Neural cell (in vitro differentiated cells): Measurements from ENCODE around the gene NXNL2. TPM values are rescaled to one million over a fixed set of nuclear protein-coding genes. Genes with fewer than 3 reads are reported as not detected.

Source experiments
- H2AFZ ChIP-seq: fragments of 200-600, 300-800 bp; sonication (generic), shearing (Covaris generic); 2 replicates; pipeline ENCODE4 v1.6.0; 2014; ENCODE audit warnings: low read depth, mild to moderate bottlenecking, antibody characterized with exemption, low read length, moderate library complexity
- H3F3A ChIP-seq: fragments of 200-600 bp; shearing (Covaris generic); 2 replicates; pipeline ENCODE4 v1.6.1; 2016; ENCODE audit warnings: mild to moderate bottlenecking, moderate library complexity, mixed read lengths, antibody characterized with exemption, low read length; ENCODE audit not compliant: insufficient read depth, poor library complexity, severe bottlenecking
- H3K27ac ChIP-seq: fragments of 200-600, 300-800 bp; sonication (generic), shearing (Covaris generic); 2 replicates; pipeline ENCODE4 v1.5.1; 2014; ENCODE audit warnings: mild to moderate bottlenecking, low read length, moderate library complexity
- H3K27me3 ChIP-seq: fragments of 300-800, 200-600 bp; sonication (generic), shearing (Covaris generic); 2 replicates; pipeline ENCODE4 v1.6.0; 2014; ENCODE audit warnings: mild to moderate bottlenecking, low read depth, low read length, moderate library complexity; ENCODE audit not compliant: insufficient read depth
- H3K36me3 ChIP-seq: fragments of 300-800, 200-600 bp; sonication (generic), shearing (Covaris generic); 2 replicates; pipeline ENCODE4 v1.5.1; 2014; ENCODE audit warnings: mild to moderate bottlenecking, antibody characterized with exemption, low read length, moderate library complexity; ENCODE audit not compliant: insufficient read depth
- H3K4me2 ChIP-seq: fragments of 300-800, 200-600 bp; sonication (generic), shearing (Covaris generic); 2 replicates; pipeline ENCODE4 v1.6.0; 2014; ENCODE audit warnings: mild to moderate bottlenecking, low read length
- H3K4me3 ChIP-seq: fragments of 300-800, 200-600 bp; sonication (generic), shearing (Covaris generic); 2 replicates; pipeline ENCODE4 v1.5.1; 2014; ENCODE audit warnings: mild to moderate bottlenecking, low read length, moderate library complexity
- H3K79me2 ChIP-seq: fragments of 200-600 bp; shearing (Covaris generic); replicated peaks from 2 replicates; pipeline ENCODE4 v1.6.0; 2014; ENCODE audit warnings: mild to moderate bottlenecking, low read length, moderate library complexity; ENCODE audit not compliant: insufficient read depth
- H3K9ac ChIP-seq: fragments of 300-800, 200-600 bp; sonication (generic), shearing (Covaris generic); 2 replicates; pipeline ENCODE4 v1.6.1; 2016; ENCODE audit warnings: mild to moderate bottlenecking, low read length, mixed read lengths
- H3K9me2 ChIP-seq: fragments of 200-600 bp; shearing (Covaris generic); 2 replicates; pipeline ENCODE4 v1.6.1; 2016; ENCODE audit warnings: mild to moderate bottlenecking, low read length, mixed read lengths; ENCODE audit not compliant: insufficient read depth
- H3K9me3 ChIP-seq: fragments of 200-600, 300-800 bp; sonication (generic), shearing (Covaris generic); 2 replicates; pipeline ENCODE4 v1.6.1; 2016; ENCODE audit warnings: mild to moderate bottlenecking, mixed run types, low read length, moderate library complexity, mixed read lengths
- H4K20me1 ChIP-seq: fragments of 200-600 bp; shearing (Covaris generic); 2 replicates; pipeline ENCODE4 v1.6.1; 2016; ENCODE audit warnings: mild to moderate bottlenecking, mixed run types; ENCODE audit not compliant: insufficient read depth
- EP300 ChIP-seq: fragments of 450-650 bp; conservative IDR thresholded peaks from 2 replicates; pipeline ENCODE4 v1.6.1; 2014; ENCODE audit warnings: antibody characterized with exemption, mild to moderate bottlenecking, moderate library complexity; ENCODE audit not compliant: poor library complexity, severe bottlenecking
- EZH2 ChIP-seq: fragments of 200-600, 300-800 bp; shearing (Covaris generic), sonication (generic); IDR thresholded peaks from 2 replicates; pipeline ENCODE4 v1.6.1; 2014; ENCODE audit warnings: antibody characterized with exemption, low read length, borderline replicate concordance, mild to moderate bottlenecking; ENCODE audit not compliant: insufficient read depth, poor library complexity, severe bottlenecking
- MXI1 ChIP-seq: fragments of 450-650 bp; conservative IDR thresholded peaks from 2 replicates; pipeline ENCODE4 v1.6.1; 2014; ENCODE audit warnings: antibody characterized with exemption, mild to moderate bottlenecking; ENCODE audit not compliant: poor library complexity, severe bottlenecking
- POLR2AphosphoS5 ChIP-seq: IDR thresholded peaks from 2 replicates; pipeline ENCODE4 v1.6.1; 2012
- RAD21 ChIP-seq: fragments of 450-650 bp; conservative IDR thresholded peaks from 2 replicates; pipeline ENCODE4 v1.6.1; 2014; ENCODE audit warnings: antibody characterized with exemption, mild to moderate bottlenecking, moderate library complexity
- REST ChIP-seq: IDR thresholded peaks from 2 replicates; pipeline ENCODE4 v1.6.1; 2012; ENCODE audit warnings: borderline replicate concordance
- SMC3 ChIP-seq: fragments of 450-650 bp; conservative IDR thresholded peaks from 2 replicates; pipeline ENCODE4 v1.6.1; 2014; ENCODE audit warnings: antibody characterized with exemption, mild to moderate bottlenecking, moderate library complexity; ENCODE audit not compliant: poor library complexity
- TAF1 ChIP-seq: IDR thresholded peaks from 2 replicates; pipeline ENCODE4 v1.6.1; 2012; ENCODE audit warnings: low read depth
- polyA plus RNA-seq: library from polyadenylated mRNA; depleted of rRNA; stranded (reverse); fragments of >200 nt; gene quantifications from 2 replicates; pipeline ENCODE4 v1.2.3, GENCODE V29; 2014
- TF ChIP-seq, protein P1 (sequence below): fragments of 450-650 bp; IDR thresholded peaks from 2 replicates; pipeline ENCODE4 v1.5.1; 2014; ENCODE audit warnings: antibody characterized with exemption, mild to moderate bottlenecking, moderate library complexity; ENCODE audit not compliant: poor library complexity, severe bottlenecking

NXNL2 gene
- polyA plus RNA-seq, 1 donor from 2014 or later: 0.51 TPM

GRCh38 chr9:88587182-88587581 is 52.2 kb downstream of the NXNL2 start:
- Histone ChIP-seq H3K79me2 (no peaks in the 10 kb centered on the region), H3K36me3 (no peaks in the 10 kb centered on the region), H3K4me3 (no peak overlapping the region), H3K9ac (no peak overlapping the region), H3K9me2 (no peaks in the 10 kb centered on the region), H3F3A (no peaks in the 10 kb centered on the region), H3K4me2 (no peak overlapping the region), H3K27ac (no peak overlapping the region), H3K9me3 (no peaks in the 10 kb centered on the region), H2AFZ (no peak overlapping the region), H3K27me3 (no peaks in the 10 kb centered on the region), H4K20me1 (no peaks in the 10 kb centered on the region)
- TF ChIP-seq TAF1: no peak
- no peak for TF ChIP-seq POLR2AphosphoS5
- no peak for TF ChIP-seq RAD21
- no peak for TF ChIP-seq EZH2
- TF ChIP-seq, protein P1, sequence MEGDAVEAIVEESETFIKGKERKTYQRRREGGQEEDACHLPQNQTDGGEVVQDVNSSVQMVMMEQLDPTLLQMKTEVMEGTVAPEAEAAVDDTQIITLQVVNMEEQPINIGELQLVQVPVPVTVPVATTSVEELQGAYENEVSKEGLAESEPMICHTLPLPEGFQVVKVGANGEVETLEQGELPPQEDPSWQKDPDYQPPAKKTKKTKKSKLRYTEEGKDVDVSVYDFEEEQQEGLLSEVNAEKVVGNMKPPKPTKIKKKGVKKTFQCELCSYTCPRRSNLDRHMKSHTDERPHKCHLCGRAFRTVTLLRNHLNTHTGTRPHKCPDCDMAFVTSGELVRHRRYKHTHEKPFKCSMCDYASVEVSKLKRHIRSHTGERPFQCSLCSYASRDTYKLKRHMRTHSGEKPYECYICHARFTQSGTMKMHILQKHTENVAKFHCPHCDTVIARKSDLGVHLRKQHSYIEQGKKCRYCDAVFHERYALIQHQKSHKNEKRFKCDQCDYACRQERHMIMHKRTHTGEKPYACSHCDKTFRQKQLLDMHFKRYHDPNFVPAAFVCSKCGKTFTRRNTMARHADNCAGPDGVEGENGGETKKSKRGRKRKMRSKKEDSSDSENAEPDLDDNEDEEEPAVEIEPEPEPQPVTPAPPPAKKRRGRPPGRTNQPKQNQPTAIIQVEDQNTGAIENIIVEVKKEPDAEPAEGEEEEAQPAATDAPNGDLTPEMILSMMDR: no peak
- TF ChIP-seq SMC3: no peak
- no peak for TF ChIP-seq EP300
- no peak for TF ChIP-seq MXI1
- TF ChIP-seq REST: no peak

- H4K20me1 ChIP-seq: no peaks in the 10 kb centered on the region
Measured at GRCh38 chr9:88587885-88588649, 53.1 kb downstream of the NXNL2 start.

More at GRCh38 chr9:88587885-88588649, 53.1 kb downstream of the NXNL2 start:
- Histone ChIP-seq H3K36me3 (no peaks in the 10 kb centered on the region), H2AFZ (no peak overlapping the region), H3K4me3 (no peak overlapping the region), H3K9me2 (no peaks in the 10 kb centered on the region), H3K27me3 (no peaks in the 10 kb centered on the region), H3F3A (no peaks in the 10 kb centered on the region), H3K27ac (no peak overlapping the region), H3K9ac (no peak overlapping the region), H3K4me2 (no peak overlapping the region), H3K9me3 (no peaks in the 10 kb centered on the region), H3K79me2 (no peaks in the 10 kb centered on the region)
- no peak for TF ChIP-seq RAD21
